A549 (cell line): ENCODE results near the gene ACAT2. TPM values are rescaled to one million over a fixed set of nuclear protein-coding genes. Genes with fewer than 3 reads are reported as not detected.

Source experiments
- ATAC-seq, 2 experiments: fragments of 200-7000 bp in 1 of 2; fragments of >200 bp in 1 of 2; cut with Nextera tagmentation in 1 of 2; cut with Tn5 transposase in 1 of 2; 3 replicates each; pipeline versions ENCODE4 v1.8.0 to v1.9.1; 2018 to 2020; ENCODE audit warnings: mild to moderate bottlenecking in 1 of 2, moderate library complexity in 1 of 2
- CTCF ChIA-PET: fragments of 300-600 bp; sonication (Branson Sonifier 250); formaldehyde crosslinking; extraction: SDS; loops from one replicate; lab custom pipeline; 2021; ENCODE audit warnings: antibody characterized with exemption, inconsistent platforms; lab: Yijun Ruan, JAX
- POLR2A ChIA-PET: fragments of 350-600 bp; formaldehyde crosslinking; extraction: SDS; loops from one replicate; lab custom pipeline; 2021; ENCODE audit warnings: antibody characterized with exemption, inconsistent platforms; lab: Yijun Ruan, JAX
- DNase-seq, 2 experiments: peaks; one replicate each; pipeline versions ENCODE4 v3.0.0 to v3.0.0-alpha.2; 2011 to 2016; ENCODE audit warnings: low read depth in 1 of 2, low spot score in 1 of 2
- FAIRE-seq: peaks from 2 replicates; lab custom pipeline; 2011; peaks lifted over from hg19 to GRCh38; lab: Jason Lieb, UNC
- H3K27ac ChIP-seq, 2 experiments: fragments of >200 bp; sonication (Bioruptor Twin); formaldehyde crosslinking; 3 replicates each; pipeline ENCODE4 v1.5.1; 2016 to 2017
- H3K4me1 ChIP-seq: fragments of >200 bp; sonication (Bioruptor Twin); formaldehyde crosslinking; 3 replicates; pipeline ENCODE4 v1.6.1; 2016
- H3K4me2 ChIP-seq: fragments of >200 bp; sonication (Bioruptor Twin); formaldehyde crosslinking; 3 replicates; pipeline ENCODE4 v1.6.1; 2016
- H3K4me3 ChIP-seq: fragments of >200 bp; sonication (Bioruptor Twin); formaldehyde crosslinking; 3 replicates; pipeline ENCODE4 v1.5.1; 2016
- H3K9me3 ChIP-seq: fragments of >200 bp; sonication (Bioruptor Twin); formaldehyde crosslinking; 3 replicates; pipeline ENCODE4 v1.6.1; 2016
- BHLHE40 ChIP-seq: IDR thresholded peaks from 2 replicates; pipeline ENCODE4 v1.6.1; 2012; ENCODE audit warnings: low read depth, low read length, inconsistent platforms
- CBX8 ChIP-seq: fragments of 200-600 bp; sonication (generic); IDR thresholded peaks from 2 replicates; pipeline ENCODE4 v1.6.1; 2016
- CEBPB ChIP-seq, 2 experiments: fragments of >200 bp in 1 of 2; sonication (Bioruptor Twin) in 1 of 2; formaldehyde crosslinking in 1 of 2; IDR thresholded peaks; 2 replicates each; pipeline ENCODE4 v1.6.1; 2012 to 2016
- CHD2 ChIP-seq: fragments of 150-350 bp; IDR thresholded peaks from 2 replicates; pipeline ENCODE4 v1.6.1; 2014; ENCODE audit warnings: low read length; ENCODE audit not compliant: partially characterized antibody
- ESRRA ChIP-seq: fragments of 150-350 bp; IDR thresholded peaks from 2 replicates; pipeline ENCODE4 v1.6.1; 2014; ENCODE audit warnings: mild to moderate bottlenecking, low read length, borderline replicate concordance
- FOSB ChIP-seq: fragments of 250-450 bp; sonication (Bioruptor Pico); IDR thresholded peaks from 2 replicates; pipeline ENCODE4 v1.5.0; 2020; ENCODE audit warnings: mild to moderate bottlenecking, moderate library complexity
- FOXS1 ChIP-seq: fragments of 250-450 bp; sonication (Bioruptor Pico); IDR thresholded peaks from 2 replicates; pipeline ENCODE4 v1.5.0; 2020; ENCODE audit warnings: mild to moderate bottlenecking, moderate library complexity
- GATA3 ChIP-seq: IDR thresholded peaks from 2 replicates; pipeline ENCODE4 v1.6.1; 2012; ENCODE audit warnings: borderline replicate concordance
- HEYL ChIP-seq: fragments of 250-450 bp; sonication (Bioruptor Pico); IDR thresholded peaks from 2 replicates; pipeline ENCODE4 v1.8.0; 2021; ENCODE audit warnings: mild to moderate bottlenecking, moderate library complexity
- KDM1A ChIP-seq: fragments of 200-600 bp; sonication (generic); IDR thresholded peaks from 2 replicates; pipeline ENCODE4 v1.6.1; 2016; ENCODE audit warnings: low read depth, mild to moderate bottlenecking
- MAFK ChIP-seq: fragments of 450-650 bp; IDR thresholded peaks from 2 replicates; pipeline ENCODE4 v1.6.1; 2014; ENCODE audit not compliant: partially characterized antibody
- MAZ ChIP-seq: fragments of 150-350 bp; IDR thresholded peaks from 2 replicates; pipeline ENCODE4 v1.6.1; 2014; ENCODE audit warnings: antibody characterized with exemption, low read depth, low read length, borderline replicate concordance
- NPAS2 ChIP-seq: fragments of 250-450 bp; sonication (Bioruptor Pico); IDR thresholded peaks from 2 replicates; pipeline ENCODE4 v1.8.0; 2022; ENCODE audit warnings: mild to moderate bottlenecking, moderate library complexity, borderline replicate concordance
- NR3C1 ChIP-seq: fragments of >200 bp; sonication (Bioruptor Twin); formaldehyde crosslinking; IDR thresholded peaks from 3 replicates; pipeline ENCODE4 v1.6.1; 2017
- PHF8 ChIP-seq: fragments of 200-600 bp; sonication (generic); IDR thresholded peaks from 2 replicates; pipeline ENCODE4 v1.6.1; 2016; ENCODE audit warnings: low read depth, mild to moderate bottlenecking, antibody characterized with exemption, moderate library complexity, borderline replicate concordance
- POLR2AphosphoS2 ChIP-seq: conservative IDR thresholded peaks from 2 replicates; pipeline ENCODE4 v1.6.1; 2012; ENCODE audit warnings: low read length, improper control_type of control experiment, inconsistent platforms
- RAD21 ChIP-seq, 2 experiments: fragments of >200 bp in 1 of 2; sonication (Bioruptor Twin) in 1 of 2; formaldehyde crosslinking in 1 of 2; IDR thresholded peaks in 1 of 2; conservative IDR thresholded peaks in 1 of 2; 2 replicates in 1 of 2; 3 replicates in 1 of 2; pipeline ENCODE4 v1.6.1; 2012 to 2018; ENCODE audit warnings: inconsistent platforms in 1 of 2
- RFX5 ChIP-seq: fragments of 450-650 bp; IDR thresholded peaks from 2 replicates; pipeline ENCODE4 v1.7.1; 2014; ENCODE audit warnings: antibody characterized with exemption, mild to moderate bottlenecking, moderate library complexity
- RNF2 ChIP-seq: fragments of 200-600 bp; sonication (generic); IDR thresholded peaks from 2 replicates; pipeline ENCODE4 v1.6.1; 2016; ENCODE audit warnings: low read depth, mild to moderate bottlenecking, antibody characterized with exemption, moderate library complexity, borderline replicate concordance
- TFCP2L1 ChIP-seq: fragments of 250-450 bp; sonication (Bioruptor Pico); IDR thresholded peaks from 2 replicates; pipeline ENCODE4 v1.5.0; 2021; ENCODE audit warnings: mild to moderate bottlenecking
- ZC3H11A ChIP-seq: fragments of 450-650 bp; IDR thresholded peaks from 2 replicates; pipeline ENCODE4 v1.6.1; 2014; ENCODE audit warnings: antibody characterized with exemption, mild to moderate bottlenecking
- ZFP36 ChIP-seq: fragments of 450-650 bp; IDR thresholded peaks from 2 replicates; pipeline ENCODE4 v1.6.1; 2014; ENCODE audit warnings: borderline replicate concordance; ENCODE audit not compliant: partially characterized antibody
- ZSCAN20 ChIP-seq: fragments of 250-450 bp; sonication (Bioruptor Pico); IDR thresholded peaks from 2 replicates; pipeline ENCODE4 v1.8.0; 2022; ENCODE audit warnings: mild to moderate bottlenecking, moderate library complexity
- WGBS: methylation state at CpG from one replicate; pipeline ENCODE4 v1.1.6; 2017; ENCODE audit errors: missing lambda C conversion rate; 5-methylcytosine and 5-hydroxymethylcytosine counted together
- polyA plus RNA-seq, 4 experiments: library from polyadenylated mRNA; depleted of rRNA in 3 of 4; stranded (reverse); fragments of >200 nt; fragmentation: RNase III in 1 of 4; extraction: RNeasy Plus Mini Kit Qiagen cat#74134 plus additional on column Dnase treatment in 1 of 4; gene quantifications; 2 replicates in 3 of 4; 3 replicates in 1 of 4; pipeline ENCODE4 v1.2.3, GENCODE V29; 2011 to 2017
- TF ChIP-seq, protein P1 (sequence below): fragments of 250-450 bp; sonication (Bioruptor Pico); IDR thresholded peaks from 2 replicates; pipeline ENCODE4 v1.5.0; 2021; ENCODE audit warnings: mild to moderate bottlenecking, moderate library complexity, borderline replicate concordance
- TF ChIP-seq, protein P2 (sequence below): fragments of >200 bp; sonication (Bioruptor Twin); formaldehyde crosslinking; IDR thresholded peaks from 3 replicates; pipeline ENCODE4 v1.5.1; 2016
- TF ChIP-seq, protein P3 (sequence below): IDR thresholded peaks from 2 replicates; pipeline ENCODE4 v1.6.1; 2012
- TF ChIP-seq, protein P4 (sequence below): fragments of 250-450 bp; sonication (Bioruptor Pico); IDR thresholded peaks from 2 replicates; pipeline ENCODE4 v1.5.0; 2020; ENCODE audit warnings: low read depth, mild to moderate bottlenecking, moderate library complexity
- TF ChIP-seq, protein P5 (sequence below): IDR thresholded peaks from 2 replicates; pipeline ENCODE4 v1.6.1; 2012; ENCODE audit warnings: low read depth, borderline replicate concordance
- TF ChIP-seq, protein P6 (sequence below): fragments of >200 bp; sonication (Bioruptor Twin); formaldehyde crosslinking; IDR thresholded peaks from 2 replicates; pipeline ENCODE4 v1.6.1; 2016

The ACAT2 gene
- polyA plus RNA-seq, 2 of the 4 experiments (the other 2 are of a cell fraction): 44.7 to 45.5 TPM

DNA sequence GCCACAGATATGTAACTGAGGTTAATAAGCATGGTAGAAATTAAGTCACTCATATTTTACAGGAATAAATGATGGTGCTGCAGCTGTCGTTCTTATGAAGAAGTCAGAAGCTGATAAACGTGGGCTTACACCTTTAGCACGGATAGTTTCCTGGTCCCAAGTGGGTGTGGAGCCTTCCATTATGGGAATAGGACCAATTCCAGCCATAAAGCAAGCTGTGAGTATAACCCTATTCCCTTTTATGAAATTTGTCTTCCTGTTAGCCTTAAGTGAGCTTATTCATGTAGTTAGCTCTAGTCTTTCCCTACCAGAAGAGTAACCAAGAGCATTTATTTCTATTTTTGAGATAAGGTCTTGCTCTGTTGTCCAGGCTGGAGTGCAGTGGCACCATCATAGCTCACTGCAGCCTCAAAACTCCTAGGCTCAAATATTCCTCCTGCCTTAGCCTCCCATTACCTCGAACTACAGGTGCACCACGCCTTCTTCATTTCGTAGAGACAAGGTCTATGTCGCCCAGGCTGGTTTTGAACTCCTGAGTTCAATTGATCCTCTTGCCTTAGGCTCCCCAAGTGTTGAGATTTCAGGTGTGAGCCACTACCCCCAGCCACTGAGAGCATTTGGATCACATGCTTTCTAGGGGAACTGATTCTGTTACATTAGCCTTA, 15.5 kb downstream of the ACAT2 start (continued):
- TF ChIP-seq, protein P1, sequence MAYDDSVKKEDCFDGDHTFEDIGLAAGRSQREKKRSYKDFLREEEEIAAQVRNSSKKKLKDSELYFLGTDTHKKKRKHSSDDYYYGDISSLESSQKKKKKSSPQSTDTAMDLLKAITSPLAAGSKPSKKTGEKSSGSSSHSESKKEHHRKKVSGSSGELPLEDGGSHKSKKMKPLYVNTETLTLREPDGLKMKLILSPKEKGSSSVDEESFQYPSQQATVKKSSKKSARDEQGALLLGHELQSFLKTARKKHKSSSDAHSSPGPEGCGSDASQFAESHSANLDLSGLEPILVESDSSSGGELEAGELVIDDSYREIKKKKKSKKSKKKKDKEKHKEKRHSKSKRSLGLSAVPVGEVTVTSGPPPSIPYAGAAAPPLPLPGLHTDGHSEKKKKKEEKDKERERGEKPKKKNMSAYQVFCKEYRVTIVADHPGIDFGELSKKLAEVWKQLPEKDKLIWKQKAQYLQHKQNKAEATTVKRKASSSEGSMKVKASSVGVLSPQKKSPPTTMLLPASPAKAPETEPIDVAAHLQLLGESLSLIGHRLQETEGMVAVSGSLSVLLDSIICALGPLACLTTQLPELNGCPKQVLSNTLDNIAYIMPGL: no peak
- no peak for TF ChIP-seq RFX5
- TF ChIP-seq TFCP2L1: no peak
- no peak for TF ChIP-seq CBX8

DNA sequence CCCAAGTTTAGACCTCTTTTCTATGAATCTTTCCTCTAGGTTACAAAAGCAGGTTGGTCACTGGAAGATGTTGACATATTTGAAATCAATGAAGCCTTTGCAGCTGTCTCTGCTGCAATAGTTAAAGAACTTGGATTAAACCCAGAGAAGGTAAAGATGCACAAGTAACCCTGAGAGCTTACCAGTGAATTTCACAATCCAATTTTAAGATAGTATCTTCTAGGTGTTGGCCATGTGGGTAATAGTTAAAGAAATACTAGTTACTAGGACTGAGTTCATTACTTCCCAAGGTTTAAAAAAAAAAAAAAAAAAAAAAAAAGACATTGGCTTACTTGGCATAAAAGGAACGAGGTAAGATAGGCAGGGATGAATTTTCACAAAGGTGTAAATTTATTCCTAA, 16.3 kb downstream of the ACAT2 start:
- no peak for ATAC-seq
- H3K4me1 ChIP-seq: no peaks in the 10 kb centered on the region
- no peak overlapping the region for H3K4me3 ChIP-seq
- DNase-seq: no peak
- no peak for FAIRE-seq
- 89% methylated on average over 1 of the region's 1 CpG for WGBS
- no peak overlapping the region for H3K4me2 ChIP-seq
- TF ChIP-seq CHD2 (no peak), KDM1A (no peak), GATA3 (no peak), BHLHE40 (no peak), ESRRA (no peak), RAD21 (conservative IDR thresholded peaks at IDR 0.05 in 1 of 2, IDR thresholded peaks at IDR 0.05 in 1 of 2) (no peak), ZC3H11A (no peak), ZSCAN20 (CRISPR knock-in tag) (no peak), HEYL (CRISPR knock-in tag) (no peak), MAFK (no peak), FOSB (no peak), RNF2 (no peak), FOXS1 (no peak), ZFP36 (no peak)
- TF ChIP-seq, protein P2, sequence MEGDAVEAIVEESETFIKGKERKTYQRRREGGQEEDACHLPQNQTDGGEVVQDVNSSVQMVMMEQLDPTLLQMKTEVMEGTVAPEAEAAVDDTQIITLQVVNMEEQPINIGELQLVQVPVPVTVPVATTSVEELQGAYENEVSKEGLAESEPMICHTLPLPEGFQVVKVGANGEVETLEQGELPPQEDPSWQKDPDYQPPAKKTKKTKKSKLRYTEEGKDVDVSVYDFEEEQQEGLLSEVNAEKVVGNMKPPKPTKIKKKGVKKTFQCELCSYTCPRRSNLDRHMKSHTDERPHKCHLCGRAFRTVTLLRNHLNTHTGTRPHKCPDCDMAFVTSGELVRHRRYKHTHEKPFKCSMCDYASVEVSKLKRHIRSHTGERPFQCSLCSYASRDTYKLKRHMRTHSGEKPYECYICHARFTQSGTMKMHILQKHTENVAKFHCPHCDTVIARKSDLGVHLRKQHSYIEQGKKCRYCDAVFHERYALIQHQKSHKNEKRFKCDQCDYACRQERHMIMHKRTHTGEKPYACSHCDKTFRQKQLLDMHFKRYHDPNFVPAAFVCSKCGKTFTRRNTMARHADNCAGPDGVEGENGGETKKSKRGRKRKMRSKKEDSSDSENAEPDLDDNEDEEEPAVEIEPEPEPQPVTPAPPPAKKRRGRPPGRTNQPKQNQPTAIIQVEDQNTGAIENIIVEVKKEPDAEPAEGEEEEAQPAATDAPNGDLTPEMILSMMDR: no peak
- TF ChIP-seq, protein P3, sequence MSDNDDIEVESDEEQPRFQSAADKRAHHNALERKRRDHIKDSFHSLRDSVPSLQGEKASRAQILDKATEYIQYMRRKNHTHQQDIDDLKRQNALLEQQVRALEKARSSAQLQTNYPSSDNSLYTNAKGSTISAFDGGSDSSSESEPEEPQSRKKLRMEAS: no peak
- TF ChIP-seq, protein P4, sequence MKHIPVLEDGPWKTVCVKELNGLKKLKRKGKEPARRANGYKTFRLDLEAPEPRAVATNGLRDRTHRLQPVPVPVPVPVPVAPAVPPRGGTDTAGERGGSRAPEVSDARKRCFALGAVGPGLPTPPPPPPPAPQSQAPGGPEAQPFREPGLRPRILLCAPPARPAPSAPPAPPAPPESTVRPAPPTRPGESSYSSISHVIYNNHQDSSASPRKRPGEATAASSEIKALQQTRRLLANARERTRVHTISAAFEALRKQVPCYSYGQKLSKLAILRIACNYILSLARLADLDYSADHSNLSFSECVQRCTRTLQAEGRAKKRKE (CRISPR knock-in tag): no peak
- H3K9me3 ChIP-seq: no peaks in the 10 kb centered on the region
- H3K27ac ChIP-seq: no peak overlapping the region
- ChIA-PET POLR2A (interaction anchor here (1.5 kb wide), 1 partner anchor 12 kb away, joined by 5 read pairs; the partner anchor contains the start of genes MRPL18 and TCP1), CTCF (no interaction called here)

DNA sequence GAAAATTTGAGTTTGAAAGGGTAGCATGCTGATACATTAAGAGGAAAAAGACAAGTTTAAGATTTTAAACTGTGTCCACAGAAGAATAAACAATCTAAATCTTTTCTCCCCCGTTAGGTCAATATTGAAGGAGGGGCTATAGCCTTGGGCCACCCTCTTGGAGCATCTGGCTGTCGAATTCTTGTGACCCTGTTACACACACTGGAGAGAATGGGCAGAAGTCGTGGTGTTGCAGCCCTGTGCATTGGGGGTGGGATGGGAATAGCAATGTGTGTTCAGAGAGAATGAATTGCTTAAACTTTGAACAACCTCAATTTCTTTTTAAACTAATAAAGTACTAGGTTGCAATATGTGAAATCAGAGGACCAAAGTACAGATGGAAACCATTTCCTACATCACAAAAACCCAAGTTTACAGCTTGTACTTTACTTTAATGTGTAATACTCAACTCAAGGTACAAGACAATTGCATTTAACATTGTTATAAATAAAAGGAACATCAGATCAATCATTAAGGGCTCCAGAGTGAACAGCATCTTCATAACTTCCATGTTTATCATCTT, 16.8 kb downstream of the ACAT2 start:
- FAIRE-seq (no peak), DNase-seq (no peak), ATAC-seq (no peak)
- H3K27ac ChIP-seq: no peak overlapping the region
- 66% methylated on average over 3 of the region's 3 CpGs for WGBS
- H3K9me3 ChIP-seq: no peaks in the 10 kb centered on the region
- no peak overlapping the region for H3K4me2 ChIP-seq
- ChIA-PET POLR2A (interaction anchor here (1.5 kb wide), 1 partner anchor 11 kb away, joined by 5 read pairs; the partner anchor contains the start of genes MRPL18 and TCP1), CTCF (no interaction called here)
- no peak overlapping the region for H3K4me3 ChIP-seq
- no peaks in the 10 kb centered on the region for H3K4me1 ChIP-seq
- no peak for TF ChIP-seq MAZ
- TF ChIP-seq TFCP2L1: no peak
- TF ChIP-seq ZC3H11A: no peak
- no peak for TF ChIP-seq CEBPB (IDR thresholded peaks at IDR 0.05)
- no peak for TF ChIP-seq NR3C1
- no peak for TF ChIP-seq PHF8
- TF ChIP-seq NPAS2 (CRISPR knock-in tag): no peak
- TF ChIP-seq, protein P5, sequence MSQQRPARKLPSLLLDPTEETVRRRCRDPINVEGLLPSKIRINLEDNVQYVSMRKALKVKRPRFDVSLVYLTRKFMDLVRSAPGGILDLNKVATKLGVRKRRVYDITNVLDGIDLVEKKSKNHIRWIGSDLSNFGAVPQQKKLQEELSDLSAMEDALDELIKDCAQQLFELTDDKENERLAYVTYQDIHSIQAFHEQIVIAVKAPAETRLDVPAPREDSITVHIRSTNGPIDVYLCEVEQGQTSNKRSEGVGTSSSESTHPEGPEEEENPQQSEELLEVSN: no peak
- TF ChIP-seq, protein P3: no peak
- TF ChIP-seq, protein P6, sequence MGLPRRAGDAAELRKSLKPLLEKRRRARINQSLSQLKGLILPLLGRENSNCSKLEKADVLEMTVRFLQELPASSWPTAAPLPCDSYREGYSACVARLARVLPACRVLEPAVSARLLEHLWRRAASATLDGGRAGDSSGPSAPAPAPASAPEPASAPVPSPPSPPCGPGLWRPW: no peak
- TF ChIP-seq RNF2: no peak
- no peak for TF ChIP-seq POLR2AphosphoS2
